KOPT-K1 (cell line): Measurements from ENCODE around the gene NUDT8.

Experiments used
- H3K27ac ChIP-seq: fragments of 200-600 bp; sonication (generic); 2 replicates; pipeline ENCODE4 v1.5.1; 2016; ENCODE audit warnings: antibody characterized with exemption, mild to moderate bottlenecking, low read depth, low read length; ENCODE audit not compliant: poor library complexity, severe bottlenecking
- H3K36me3 ChIP-seq: fragments of 200-600 bp; sonication (generic); 2 replicates; pipeline ENCODE4 v1.5.1; 2017; ENCODE audit warnings: antibody characterized with exemption, mild to moderate bottlenecking, low read length, moderate library complexity; ENCODE audit not compliant: insufficient read depth
- H3K9me3 ChIP-seq: fragments of 200-600 bp; sonication (generic); 2 replicates; pipeline ENCODE4 v1.5.1; 2017; ENCODE audit warnings: antibody characterized with exemption, low read length, mild to moderate bottlenecking; ENCODE audit not compliant: insufficient read depth, poor library complexity, severe bottlenecking

The NUDT8 gene, protein sequence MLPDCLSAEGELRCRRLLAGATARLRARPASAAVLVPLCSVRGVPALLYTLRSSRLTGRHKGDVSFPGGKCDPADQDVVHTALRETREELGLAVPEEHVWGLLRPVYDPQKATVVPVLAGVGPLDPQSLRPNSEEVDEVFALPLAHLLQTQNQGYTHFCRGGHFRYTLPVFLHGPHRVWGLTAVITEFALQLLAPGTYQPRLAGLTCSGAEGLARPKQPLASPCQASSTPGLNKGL

DNA sequence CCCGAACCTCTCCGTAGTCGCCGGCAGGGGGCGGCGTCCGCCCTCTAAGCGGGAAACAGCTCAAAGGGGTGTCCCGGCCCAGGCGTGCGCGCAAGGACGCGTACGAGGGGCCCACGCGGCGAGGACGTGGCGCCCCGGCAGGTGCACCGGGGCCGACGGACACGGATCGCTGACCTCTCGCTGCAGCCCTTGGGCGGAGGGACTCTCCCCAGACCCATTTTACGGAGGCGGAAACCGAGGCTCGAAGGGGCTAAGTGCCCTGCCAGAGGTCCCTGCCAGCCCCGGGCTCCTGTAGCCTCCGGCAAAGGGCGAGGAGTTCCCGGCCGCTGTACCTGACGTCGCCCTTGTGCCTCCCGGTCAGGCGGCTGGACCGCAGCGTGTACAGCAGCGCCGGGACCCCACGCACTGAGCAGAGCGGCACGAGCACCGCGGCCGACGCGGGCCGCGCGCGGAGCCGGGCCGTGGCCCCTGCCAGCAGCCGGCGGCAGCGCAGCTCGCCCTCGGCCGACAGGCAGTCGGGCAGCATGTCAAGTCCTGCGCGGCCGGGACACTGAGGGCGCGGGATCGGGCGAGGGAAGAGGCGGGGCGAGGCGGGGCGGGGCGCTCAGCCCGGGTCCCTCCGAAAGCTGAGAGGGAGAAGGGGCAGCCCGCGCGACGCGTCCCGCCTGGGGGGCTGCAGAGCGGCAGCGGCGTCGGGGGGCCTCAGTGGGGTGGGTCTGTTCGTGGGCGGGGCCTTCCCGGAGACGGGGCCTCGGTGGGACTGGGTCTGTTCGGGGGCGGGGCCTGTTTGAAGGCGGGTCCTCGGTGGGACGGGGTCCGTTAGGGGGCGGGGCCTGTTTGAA is at the start of gene NUDT8:
Gene NUDT8, minus strand, starts transcription at position 552 of the 842 bp plus-strand sequence. Its CDS starts 26 bp downstream, at position 526.
- Histone ChIP-seq H3K36me3 (peaks cover 5% of the 10 kb centered on the region; the same call in 1 of the 2 replicates), H3K27ac (peak within 1 kb of the TSS; percentile 76), H3K9me3 (no peaks in the 10 kb centered on the region)

DNA sequence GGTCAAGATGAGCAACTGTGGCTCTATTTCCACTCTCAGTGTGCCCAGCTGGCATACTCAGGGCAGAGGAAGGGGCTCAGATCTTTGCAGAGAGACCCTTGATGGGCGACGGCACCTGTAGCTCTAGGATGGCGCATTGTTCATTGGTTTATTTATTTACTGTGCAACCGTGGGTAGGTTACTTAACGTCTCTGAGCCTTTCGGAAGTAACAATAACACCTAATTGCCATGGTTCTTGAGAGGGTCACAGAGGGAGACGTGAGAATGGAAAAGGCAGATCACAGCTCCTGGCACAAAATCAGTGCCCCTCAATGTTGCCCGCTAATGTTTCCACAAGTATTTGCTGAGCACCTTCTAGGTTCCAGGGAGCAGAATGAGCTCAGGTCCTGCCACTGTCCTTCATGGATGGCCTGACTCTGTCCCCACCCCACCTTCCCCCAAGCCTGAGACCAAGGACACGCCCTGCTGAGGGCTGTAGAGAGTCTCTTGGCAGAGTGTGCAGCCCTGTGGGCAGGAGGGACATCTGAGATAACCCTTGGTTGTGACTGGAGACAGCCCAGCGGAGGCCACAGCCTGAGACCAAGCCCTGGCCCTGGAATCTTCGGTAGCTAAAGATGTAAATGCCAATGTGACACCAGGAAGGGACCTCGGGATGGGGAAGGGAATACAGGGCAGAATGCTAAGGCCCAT is 45.5 kb upstream of the NUDT8 start:
- Histone ChIP-seq H3K9me3 (peaks cover 16% of the 10 kb centered on the region), H3K36me3 (no peaks in the 10 kb centered on the region), H3K27ac (no peak overlapping the region)

DNA sequence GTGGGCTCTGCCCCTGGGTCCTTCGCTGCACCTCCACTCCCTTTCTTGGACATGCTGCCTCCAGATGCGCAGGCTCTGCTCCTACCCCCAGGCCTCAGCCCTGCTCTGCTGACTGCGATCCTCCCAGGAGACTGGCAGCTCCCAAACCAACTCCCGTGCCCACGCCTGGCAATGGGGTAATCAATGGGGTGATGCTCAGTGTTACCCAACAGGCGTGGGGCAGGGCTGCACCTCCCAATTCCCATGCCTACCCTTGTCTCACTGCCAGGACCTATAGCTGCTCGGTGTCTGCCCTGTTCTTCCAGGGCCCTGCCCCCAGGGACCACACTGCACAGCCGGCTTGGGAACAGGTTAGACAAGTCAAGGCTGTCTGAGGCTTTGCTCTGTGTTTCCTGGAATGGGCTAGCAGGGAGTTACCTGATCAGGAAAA is 44.7 kb upstream of the NUDT8 start, which contains the start of gene ALDH3B2:
Gene ALDH3B2, minus strand, starts transcription at position 182 of the 430 bp plus-strand sequence. CDS start 7,688 bp downstream, outside the sequence.
- no peak within 1 kb of the TSS for H3K27ac ChIP-seq
- no peaks in the 10 kb centered on the region for H3K36me3 ChIP-seq
- peaks cover 16% of the 10 kb centered on the region for H3K9me3 ChIP-seq

DNA sequence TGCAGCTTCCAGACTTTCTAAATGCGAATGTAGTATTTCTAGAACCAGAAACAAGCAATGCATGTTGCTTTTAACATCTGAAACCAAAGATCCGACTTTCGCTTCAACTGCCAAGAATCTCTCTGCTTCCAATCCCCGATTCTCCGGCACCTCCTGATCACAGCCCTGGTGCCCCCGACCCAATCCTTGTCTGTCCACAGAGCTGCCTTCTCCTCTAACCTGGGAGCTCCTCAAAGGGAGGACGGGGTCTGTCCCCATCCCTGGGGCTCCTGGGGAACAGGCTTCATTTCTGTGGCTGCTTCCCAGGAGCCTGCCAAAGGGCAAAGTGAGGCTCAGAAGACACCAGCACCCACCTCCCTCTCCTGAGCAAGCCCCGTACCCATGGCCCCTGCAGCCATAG is 44.2 kb upstream of the NUDT8 start:
- no peaks in the 10 kb centered on the region for H3K36me3 ChIP-seq
- peaks cover 16% of the 10 kb centered on the region for H3K9me3 ChIP-seq
- H3K27ac ChIP-seq, result no peak overlapping the region

DNA sequence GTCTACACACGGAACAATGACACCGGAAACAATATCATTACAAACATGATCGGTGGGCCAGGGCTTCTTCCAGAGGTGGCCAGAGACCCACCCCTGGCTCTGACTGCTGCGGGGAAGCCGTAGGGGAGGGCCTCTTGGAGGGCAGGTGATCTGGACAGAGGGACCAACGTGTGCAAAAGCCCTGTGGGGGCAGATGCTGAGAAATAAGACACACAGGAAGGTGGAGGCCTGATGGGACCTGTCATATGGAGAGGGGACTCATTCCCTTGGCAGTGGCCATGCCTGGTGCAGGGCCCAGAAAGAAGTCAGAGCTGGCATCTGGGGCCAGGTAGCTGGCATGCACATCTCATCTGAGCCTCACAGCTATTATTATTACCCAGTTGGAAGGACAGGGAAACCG is 43.6 kb upstream of the NUDT8 start:
- Histone ChIP-seq H3K27ac (no peak overlapping the region), H3K36me3 (no peaks in the 10 kb centered on the region), H3K9me3 (peaks cover 16% of the 10 kb centered on the region)

DNA sequence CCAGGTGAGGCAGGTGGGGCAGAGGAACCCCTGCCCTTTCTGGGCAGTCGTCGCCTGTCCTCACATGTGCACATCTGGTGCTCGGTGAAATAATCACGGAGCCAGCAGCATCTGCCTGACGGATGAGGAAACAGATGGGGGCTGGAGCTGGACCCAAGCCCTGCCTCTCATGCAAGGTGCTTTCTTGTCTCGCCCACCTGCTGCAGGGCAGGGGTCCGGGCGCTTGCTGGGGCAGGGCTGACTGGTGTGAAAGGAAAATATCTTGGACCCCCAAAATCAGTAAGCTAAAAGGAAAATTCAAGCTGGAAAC is 41.4 kb upstream of the NUDT8 start:
- Histone ChIP-seq H3K9me3 (peaks cover 10% of the 10 kb centered on the region), H3K27ac (no peak overlapping the region), H3K36me3 (no peaks in the 10 kb centered on the region)

DNA sequence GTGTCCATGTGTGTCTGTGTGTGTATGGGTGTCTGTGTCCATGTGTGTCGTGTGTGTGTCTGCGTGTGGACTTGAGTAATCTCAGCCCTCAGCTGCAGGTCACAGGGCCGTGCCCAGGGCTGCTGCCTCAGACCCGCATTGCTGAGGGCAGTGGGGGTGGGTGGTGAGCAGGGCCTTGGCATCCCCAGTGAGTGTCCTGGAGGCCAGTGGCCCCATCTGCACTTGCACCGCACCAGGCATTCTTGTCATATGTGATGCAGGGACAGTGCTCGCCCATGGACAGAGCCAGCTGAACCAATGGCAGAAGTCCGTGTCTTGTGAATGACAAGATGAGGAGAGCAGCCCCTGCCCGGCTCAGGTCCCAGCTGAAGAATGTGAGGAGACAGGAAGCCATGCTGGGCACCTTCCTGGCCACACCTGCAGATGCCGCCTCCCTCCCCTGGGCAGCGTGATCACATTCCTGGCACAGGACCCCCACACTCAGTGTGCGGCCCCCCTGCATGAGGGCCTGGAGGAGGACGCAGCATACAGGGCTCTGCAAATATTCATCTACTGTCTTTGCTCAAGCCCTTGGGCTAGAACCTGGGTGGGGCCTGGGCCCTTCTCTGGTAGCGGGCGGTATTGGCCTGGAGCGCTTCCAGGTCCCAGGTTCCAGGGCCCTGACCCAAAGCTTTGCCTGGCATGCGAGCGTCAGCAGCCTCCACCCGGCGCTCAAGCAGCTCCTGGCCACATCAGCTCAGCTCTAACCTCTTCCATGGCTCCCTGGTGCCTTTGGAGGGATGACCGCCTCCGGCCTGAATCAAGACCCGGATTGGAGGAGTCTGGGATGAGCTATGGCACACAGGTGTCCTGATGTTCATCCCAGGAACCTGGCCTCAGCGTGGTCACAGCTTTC is 40.8 kb upstream of the NUDT8 start:
- Histone ChIP-seq H3K27ac (no peak overlapping the region), H3K9me3 (peaks cover 4% of the 10 kb centered on the region), H3K36me3 (no peaks in the 10 kb centered on the region)

DNA sequence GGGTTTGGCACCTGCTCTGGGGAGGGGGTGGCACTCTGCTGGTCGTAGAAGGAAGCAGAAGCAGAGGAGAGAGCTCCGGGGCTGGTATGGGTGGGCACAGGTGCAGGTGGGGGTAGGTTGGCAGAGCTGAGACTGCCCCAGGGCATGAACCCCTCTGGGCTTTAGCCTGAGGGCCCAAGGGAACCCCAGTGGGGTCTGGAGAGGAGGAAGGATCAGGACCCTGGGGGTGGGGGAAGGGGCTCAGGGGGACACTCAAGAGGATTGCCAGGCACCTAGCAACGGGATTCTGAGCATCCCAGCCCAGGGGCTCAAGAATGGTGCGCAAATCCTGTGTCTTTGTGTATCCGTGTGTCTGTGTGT is 38.4 kb upstream of the NUDT8 start:
- no peaks in the 10 kb centered on the region for H3K36me3 ChIP-seq
- H3K27ac ChIP-seq, result peak overlapping the region; percentile 38

DNA sequence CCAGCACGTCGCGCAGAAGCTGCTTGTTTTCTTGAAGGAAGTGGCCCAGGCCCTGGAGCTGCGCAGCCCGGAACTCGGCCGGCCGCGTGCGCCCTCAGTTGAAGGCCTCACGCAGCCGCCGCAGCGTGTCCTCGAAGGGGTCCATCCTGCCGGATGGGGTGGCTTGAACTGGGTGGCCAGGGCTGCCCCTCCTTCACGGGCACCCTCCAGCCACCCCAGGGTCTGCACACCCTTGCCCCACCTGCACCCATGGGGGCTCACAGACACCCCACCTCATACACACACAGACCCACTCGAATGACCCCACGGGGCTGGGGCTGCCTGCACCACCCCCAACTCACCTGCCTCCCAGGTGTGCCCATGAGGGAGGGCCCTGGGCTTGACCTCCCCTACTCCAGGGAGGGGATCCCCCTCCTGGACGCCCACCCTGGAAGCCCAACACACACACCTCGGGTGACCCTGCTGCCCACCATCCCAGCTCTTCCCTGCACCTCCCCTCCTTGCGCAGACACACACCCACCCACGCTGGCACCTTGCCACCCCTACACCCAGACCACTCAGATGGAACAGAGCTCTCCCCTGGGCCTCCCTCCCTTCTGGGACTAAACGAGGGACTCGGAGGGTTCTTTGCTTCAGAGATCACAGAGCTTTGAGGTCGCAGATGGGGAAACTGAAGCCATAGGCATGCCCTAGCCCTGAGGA is 37.9 kb upstream of the NUDT8 start:
- H3K27ac ChIP-seq, result peak overlapping the region; percentile 38

More for the DNA sequence above, 38.4 kb upstream of the NUDT8 start:
- no peaks in the 10 kb centered on the region for H3K9me3 ChIP-seq

DNA sequence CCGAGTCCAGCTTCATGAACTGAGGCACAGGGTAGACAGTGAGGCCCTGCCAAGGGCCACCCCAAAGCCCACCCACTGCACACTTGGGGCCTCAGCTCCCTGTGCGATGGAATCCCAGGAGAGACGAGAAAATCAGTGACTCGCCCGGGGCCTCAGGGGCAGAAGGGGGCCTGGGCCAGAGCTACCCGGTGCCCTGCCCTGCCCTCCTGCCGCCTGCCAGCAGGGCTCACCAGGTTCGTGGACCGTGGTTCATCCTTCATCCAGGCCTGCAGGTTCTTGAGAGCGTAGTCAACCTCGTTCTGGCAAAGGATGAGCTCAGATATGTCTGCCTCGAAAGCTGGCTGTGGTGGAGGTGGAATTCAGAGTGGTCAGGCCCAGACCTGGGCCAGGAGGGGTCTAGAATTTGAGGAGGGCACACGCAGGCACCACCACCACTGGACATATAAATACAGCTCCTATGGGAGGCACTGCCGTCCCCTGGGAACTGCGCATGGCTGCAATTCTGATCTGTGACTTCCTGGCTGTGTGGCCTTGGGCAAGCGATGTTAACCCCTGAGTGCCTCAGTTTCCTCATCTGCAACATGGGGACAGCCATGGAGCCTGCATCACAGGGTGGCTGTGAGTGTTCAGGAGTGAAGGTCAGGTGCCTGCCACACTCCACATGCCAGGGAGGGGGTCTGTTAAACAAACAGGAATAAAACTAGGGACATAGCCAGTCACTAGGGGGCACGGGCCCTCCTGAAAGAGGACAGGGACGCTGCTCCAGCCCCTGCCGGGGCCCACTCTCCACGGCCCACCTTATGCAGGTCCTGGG is 37.1 kb upstream of the NUDT8 start:
- no peaks in the 10 kb centered on the region for H3K9me3 ChIP-seq
- H3K36me3 ChIP-seq, result no peaks in the 10 kb centered on the region
- no peak overlapping the region for H3K27ac ChIP-seq

More for the DNA sequence above, 37.9 kb upstream of the NUDT8 start:
- H3K9me3 ChIP-seq, result no peaks in the 10 kb centered on the region
- H3K36me3 ChIP-seq, result no peaks in the 10 kb centered on the region

DNA sequence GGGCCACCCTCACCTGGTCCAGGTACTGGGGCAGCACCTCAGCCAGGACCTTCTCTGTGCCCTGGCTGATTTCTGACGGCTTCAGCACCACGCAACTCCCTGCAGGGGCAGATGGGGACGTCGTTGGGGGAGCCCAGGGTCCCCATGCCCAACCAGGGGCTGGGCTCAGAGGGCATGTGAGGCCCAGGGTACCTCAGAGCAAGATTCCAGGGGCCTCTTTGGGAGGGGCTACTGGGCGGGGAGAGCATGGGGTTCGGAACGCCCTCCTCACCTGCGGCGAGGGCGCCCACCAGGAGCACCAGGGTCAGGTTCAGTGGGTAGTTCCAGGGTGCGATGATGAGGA is 36.5 kb upstream of the NUDT8 start:
- Histone ChIP-seq H3K27ac (no peak overlapping the region), H3K36me3 (no peaks in the 10 kb centered on the region), H3K9me3 (no peaks in the 10 kb centered on the region)

DNA sequence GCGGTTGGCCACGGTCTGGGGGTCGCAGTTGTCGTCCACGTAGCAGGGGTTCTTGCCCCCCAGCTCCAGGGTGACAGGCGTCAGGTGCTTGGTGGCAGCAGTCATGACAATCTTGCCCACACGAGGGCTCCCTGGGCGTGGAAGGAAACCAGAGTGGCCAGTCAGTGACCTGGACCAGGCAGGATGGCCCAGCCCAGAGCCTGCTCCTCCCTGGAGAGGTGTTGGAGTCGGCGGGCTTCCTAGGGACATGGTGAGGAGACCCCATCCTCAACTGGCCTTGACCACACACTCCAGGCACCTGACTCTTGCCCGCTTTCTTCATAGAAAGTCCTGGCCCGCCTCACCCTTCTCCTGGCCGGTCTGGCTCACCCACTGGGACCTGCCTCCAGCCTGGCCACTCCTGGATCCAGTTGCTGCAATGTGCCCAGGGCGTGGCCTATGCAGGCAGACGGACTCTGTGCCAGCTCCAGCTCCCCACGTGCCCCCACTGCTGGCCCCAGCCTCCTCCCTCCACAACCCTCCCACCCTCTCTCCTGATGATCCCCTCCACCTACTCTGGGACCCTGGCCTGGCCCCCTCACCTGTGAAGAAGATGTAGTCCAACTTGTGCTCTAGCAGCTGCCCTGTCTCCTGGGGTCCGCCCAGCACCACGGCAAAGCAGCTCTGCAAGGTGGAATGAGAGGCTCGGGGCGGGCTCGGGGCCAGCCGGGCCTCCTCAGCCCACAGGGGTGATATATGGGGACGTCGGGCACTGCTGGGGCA is 36.0 kb upstream of the NUDT8 start:
- H3K36me3 ChIP-seq, result no peaks in the 10 kb centered on the region
- no peaks in the 10 kb centered on the region for H3K9me3 ChIP-seq
- H3K27ac ChIP-seq, result no peak overlapping the region
